Fibroblast of mammary gland (primary cell): ENCODE data around the gene UBC.
"Not testable (repeated sequence)": the region's sequence is repeated elsewhere in the genome, so short reads cannot be mapped to it uniquely, and the experiment has no call there.

Source experiments
- DNase-seq: peaks from one replicate; pipeline ENCODE4 v3.0.0-alpha.2; 2010; ENCODE audit warnings: low read depth
- H3K4me3 ChIP-seq: 2 replicates; pipeline ENCODE4 v1.5.1; 2011; ENCODE audit warnings: low read depth, mild to moderate bottlenecking, low read length, moderate library complexity; ENCODE audit not compliant: control insufficient read depth
- CTCF ChIP-seq: conservative IDR thresholded peaks from 2 replicates; pipeline ENCODE4 v1.5.1; 2011; ENCODE audit warnings: low read depth, low read length, inconsistent platforms; ENCODE audit not compliant: control insufficient read depth, insufficient read depth

Gene UBC

DNA sequence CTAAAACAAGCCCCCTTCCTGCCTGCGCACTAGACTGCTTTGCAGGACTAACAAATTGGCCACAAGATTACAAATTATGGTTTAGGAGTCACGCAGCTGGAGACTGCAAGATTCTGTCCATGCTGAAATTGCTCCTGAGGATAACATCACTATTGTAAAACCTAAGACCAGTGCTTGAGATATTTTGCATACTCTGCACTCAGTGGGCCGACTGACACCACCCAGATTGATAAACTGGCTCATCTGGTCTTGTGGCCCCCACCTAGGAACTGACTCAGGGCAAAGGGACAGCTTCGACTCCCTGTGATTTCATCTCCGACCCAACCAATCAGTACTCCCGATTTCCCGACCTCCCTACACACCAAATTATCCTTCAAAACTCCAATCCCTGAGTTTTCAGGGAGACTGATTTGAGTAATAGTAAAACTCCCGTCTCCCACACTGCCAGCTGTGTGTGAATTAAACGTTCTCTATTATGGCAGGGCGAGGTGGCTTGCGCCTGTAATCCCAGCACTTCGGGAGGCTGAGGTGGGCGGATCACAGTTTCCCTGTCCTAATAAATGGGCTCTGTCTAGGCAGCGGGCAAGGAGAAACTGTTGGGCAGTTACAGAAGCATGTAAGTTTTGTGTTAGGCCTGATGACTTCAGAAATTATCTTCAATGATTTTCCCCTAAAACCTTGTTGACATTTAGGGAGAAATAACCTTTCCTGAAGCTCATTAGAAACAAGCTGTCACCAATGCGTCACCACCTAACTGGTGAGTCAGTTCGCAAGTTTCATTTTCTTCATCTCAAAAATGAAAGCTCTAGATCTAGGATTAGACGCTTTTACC, 5.3 kb upstream of the UBC start:
- DNase-seq, result peak; percentile 76
- H3K4me3 ChIP-seq, result peak overlapping the region; percentile 28
- no peak for TF ChIP-seq CTCF

- not testable (repeated sequence) for H3K4me3 ChIP-seq
These were observed 4.2 kb upstream of the UBC start for GRCh38 chr12:124918622-124918988.

DNA sequence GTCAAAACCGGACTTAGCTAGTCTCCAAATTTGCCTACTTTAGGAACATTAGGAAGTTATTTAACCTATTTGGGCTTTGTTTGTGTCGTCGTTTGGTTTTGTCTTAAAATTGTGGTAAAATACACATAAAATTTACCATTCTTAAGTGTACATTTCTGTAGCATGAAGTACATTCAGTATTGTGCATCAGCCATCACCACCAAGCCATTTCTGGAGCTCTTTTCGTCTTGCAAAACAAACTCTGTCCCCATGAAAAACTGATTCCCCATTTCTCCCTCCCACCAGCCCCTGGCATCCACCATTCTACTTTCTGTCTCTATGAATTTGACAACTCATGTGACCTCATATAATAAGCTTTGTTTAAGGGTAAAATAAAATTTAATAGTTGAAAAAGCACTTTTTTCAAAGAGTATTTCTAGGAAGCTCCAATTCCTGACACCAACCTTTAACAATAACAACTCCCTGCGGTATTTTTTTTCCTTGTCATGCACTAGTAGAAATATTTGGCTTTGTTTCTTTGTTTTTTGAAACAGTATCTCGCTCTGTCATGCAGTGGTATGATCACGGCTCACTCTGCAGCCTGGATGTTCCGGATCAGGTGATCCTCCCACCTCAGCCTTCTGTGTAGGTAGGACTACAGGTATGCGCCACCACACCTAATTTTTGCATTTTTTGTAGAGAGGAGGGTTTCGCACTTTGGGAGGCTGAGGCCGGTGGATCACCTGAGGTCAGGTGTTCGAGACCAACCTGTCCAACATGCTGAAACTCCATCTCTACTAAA, 3.6 kb upstream of the UBC start:
- no peak for DNase-seq
- H3K4me3 ChIP-seq, result peak overlapping the region; percentile 39
- TF ChIP-seq CTCF, result no peak

More at GRCh38 chr12:124918622-124918988, 4.2 kb upstream of the UBC start:
- not testable (repeated sequence) for DNase-seq

- peak overlapping the region; percentile 39 for H3K4me3 ChIP-seq
- TF ChIP-seq CTCF, result no peak
- peak; percentile 100 for DNase-seq
These were observed 2.8 kb upstream of the UBC start for GRCh38 chr12:124917135-124917840.

DNA sequence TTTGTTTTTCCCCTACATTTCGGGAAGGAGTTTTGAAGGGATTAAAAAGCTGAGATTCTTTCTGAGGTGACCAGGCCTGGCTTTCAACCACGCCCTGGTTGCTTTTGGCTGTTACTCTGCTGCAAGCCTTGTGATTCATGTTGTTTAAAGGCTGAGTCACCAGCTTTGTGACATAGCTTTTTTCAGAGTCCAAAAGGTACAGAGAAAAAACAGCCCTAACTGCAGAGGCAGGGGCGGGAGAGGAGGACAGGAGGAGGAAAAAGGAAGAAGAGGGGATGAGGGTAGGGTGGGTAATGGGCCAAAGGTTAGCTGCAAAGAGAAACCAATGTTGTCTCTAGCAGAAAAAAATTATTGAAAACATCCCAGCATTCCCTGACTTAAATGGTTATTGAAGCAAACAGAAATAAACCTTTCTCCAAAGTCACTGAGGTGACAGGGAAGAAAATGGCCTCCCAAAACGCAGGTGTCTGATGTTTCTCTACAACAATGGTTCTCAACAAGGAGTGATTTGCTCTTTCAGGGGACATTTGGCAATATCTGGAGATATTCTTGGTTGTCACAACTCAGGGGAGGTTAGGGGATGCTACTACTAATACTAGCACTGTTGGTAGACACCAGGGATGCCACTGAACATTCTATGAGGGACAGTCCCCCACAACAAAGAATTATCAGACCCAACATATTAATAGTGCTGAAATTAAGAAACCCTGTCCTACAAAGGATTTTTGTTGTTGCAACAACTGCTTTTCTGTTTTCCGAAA, 2.1 kb upstream of the UBC start:
- DNase-seq, result peak; percentile 97
- H3K4me3 ChIP-seq, result peak overlapping the region; percentile 100
- no peak for TF ChIP-seq CTCF

GRCh38 chr12:124915239-124916236, 1.1 kb upstream of the UBC start:
- no peak for TF ChIP-seq CTCF
- peak; percentile 35 for DNase-seq
- peak overlapping the region; percentile 100 for H3K4me3 ChIP-seq
